ENCODE data around the gene TJAP1. TPM values are rescaled to one million over a fixed set of nuclear protein-coding genes. Genes with fewer than 3 reads are reported as not detected.
"Not testable (repeated sequence)": the region's sequence is repeated elsewhere in the genome, so short reads cannot be mapped to it uniquely, and the experiment has no call there.

Gene TJAP1
- total RNA-seq, 6 experiments from 2014 or later: 27.0 to 34.3 (median 30.2) TPM

DNA sequence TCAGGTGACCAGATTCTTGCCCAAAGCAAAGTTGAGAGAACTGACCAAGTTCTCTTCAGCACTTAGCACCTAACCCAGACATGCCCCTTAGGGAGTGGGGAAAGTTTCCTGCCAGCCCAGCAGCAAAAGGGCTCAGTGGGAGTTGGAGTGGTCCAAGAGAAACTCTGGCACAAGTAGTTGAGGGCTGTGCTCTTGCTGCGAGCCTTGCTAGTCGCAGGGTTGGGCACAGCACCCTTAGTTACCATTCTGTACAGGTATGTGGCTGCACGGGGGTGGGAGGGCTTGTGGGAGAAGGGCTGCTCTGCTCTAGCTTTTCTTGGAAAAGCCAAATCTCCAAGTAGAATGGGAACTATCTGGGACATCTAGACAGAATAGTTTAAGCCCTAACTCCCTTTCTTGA is 45.9 kb downstream of the TJAP1 start:
- no peak overlapping the region for H3K4me3 Mint-ChIP-seq
- no peaks in the 10 kb centered on the region; the same call in 1 of the 2 replicates for H3K27me3 Mint-ChIP-seq (ENCODE audit: insufficient read depth)
- DNase-seq: no peak
- peaks cover 37% of the 10 kb centered on the region for H3K36me3 Mint-ChIP-seq (ENCODE audit: low read depth)
- H3K9me3 Mint-ChIP-seq: no peaks in the 10 kb centered on the region
- no peaks in the 10 kb centered on the region for H3K4me1 Mint-ChIP-seq (ENCODE audit: low read depth)
- no peak overlapping the region for H3K27ac Mint-ChIP-seq
- TF ChIP-seq, protein P1, sequence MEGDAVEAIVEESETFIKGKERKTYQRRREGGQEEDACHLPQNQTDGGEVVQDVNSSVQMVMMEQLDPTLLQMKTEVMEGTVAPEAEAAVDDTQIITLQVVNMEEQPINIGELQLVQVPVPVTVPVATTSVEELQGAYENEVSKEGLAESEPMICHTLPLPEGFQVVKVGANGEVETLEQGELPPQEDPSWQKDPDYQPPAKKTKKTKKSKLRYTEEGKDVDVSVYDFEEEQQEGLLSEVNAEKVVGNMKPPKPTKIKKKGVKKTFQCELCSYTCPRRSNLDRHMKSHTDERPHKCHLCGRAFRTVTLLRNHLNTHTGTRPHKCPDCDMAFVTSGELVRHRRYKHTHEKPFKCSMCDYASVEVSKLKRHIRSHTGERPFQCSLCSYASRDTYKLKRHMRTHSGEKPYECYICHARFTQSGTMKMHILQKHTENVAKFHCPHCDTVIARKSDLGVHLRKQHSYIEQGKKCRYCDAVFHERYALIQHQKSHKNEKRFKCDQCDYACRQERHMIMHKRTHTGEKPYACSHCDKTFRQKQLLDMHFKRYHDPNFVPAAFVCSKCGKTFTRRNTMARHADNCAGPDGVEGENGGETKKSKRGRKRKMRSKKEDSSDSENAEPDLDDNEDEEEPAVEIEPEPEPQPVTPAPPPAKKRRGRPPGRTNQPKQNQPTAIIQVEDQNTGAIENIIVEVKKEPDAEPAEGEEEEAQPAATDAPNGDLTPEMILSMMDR (IDR thresholded peaks at IDR 0.05): no peak

DNA sequence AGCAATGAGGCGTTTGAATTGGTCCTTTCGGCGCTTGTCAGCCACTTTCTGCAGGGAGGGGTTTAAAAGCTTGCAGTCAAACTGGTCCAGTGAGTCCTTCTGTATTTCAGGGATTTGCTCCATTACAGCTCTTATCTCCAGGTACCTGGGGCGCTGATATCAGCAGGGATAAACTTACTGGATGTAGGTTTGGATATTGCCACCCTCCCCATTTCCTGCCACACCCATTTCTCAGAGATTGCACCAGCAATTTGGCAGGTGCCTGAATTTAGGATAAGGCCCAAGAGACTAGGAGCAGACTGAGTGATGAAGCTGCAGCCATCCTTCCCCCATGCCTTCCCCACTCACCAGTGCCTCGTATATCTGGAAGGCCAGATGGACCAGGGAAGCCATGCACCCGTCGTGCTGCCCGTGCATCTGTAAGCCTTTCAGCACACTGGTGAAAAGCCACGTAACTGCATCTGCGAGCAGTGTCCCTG is 47.2 kb downstream of the TJAP1 start:
- H3K27me3 Mint-ChIP-seq (ENCODE audit: insufficient read depth): no peaks in the 10 kb centered on the region; the same call in 1 of the 2 replicates
- DNase-seq: no peak
- H3K4me3 Mint-ChIP-seq: no peak overlapping the region
- no peaks in the 10 kb centered on the region for H3K4me1 Mint-ChIP-seq (ENCODE audit: low read depth)
- no peaks in the 10 kb centered on the region for H3K9me3 Mint-ChIP-seq
- TF ChIP-seq, protein P1 (IDR thresholded peaks at IDR 0.05): no peak
- peaks cover 37% of the 10 kb centered on the region for H3K36me3 Mint-ChIP-seq (ENCODE audit: low read depth)
- H3K27ac Mint-ChIP-seq: no peak overlapping the region; the same call in 1 of the 2 replicates

DNA sequence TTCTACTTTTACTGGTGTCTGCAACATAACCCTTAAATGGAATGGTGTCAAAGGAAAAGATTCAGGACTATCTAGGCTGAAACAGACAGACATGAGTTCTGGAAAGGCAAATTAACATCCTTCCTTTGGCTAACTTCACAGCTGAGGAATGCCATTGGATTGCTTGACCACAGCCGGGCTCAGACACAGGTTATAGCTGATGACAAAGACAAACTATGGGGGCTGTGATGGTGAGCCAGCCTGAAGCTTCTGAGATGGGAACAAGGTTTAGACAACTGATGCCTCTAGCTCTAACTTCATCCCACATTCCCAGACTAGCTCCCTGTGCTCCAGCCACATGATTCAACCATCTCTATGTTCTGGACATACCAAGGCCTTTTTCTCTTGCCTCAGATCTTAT is 54.8 kb downstream of the TJAP1 start:
- Mint-ChIP-seq H3K27me3 (ENCODE audit: insufficient read depth) (no peaks in the 10 kb centered on the region), H3K9me3 (no peaks in the 10 kb centered on the region), H3K27ac (peak overlapping the region; percentile 82), H3K4me3 (no peak overlapping the region), H3K36me3 (ENCODE audit: low read depth) (peaks cover 26% of the 10 kb centered on the region), H3K4me1 (ENCODE audit: low read depth) (peaks cover 10% of the 10 kb centered on the region)
- DNase-seq: peak; percentile 49
- TF ChIP-seq, protein P1 (IDR thresholded peaks at IDR 0.05): no peak

DNA sequence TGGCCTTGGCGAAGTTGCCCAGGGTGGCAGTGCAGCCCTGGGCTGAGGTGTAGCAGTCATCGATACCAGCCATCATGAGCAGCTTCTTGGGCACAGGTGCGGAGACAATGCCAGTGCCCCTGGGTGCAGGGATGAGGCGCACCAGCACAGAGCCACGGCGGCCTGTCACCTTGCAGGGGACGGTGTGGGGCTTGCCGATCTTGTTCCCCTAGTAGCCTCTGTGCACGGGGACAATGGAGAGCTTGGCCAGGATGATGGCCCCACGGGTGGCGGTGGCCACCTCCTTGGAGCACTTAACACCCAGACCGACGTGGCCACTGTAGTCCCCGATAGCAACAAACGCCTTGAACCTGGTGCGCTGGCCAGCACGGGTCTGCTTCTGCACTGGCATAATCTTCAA is 61.6 kb downstream of the TJAP1 start:
- H3K36me3 Mint-ChIP-seq (ENCODE audit: low read depth): peaks cover 30% of the 10 kb centered on the region

DNA sequence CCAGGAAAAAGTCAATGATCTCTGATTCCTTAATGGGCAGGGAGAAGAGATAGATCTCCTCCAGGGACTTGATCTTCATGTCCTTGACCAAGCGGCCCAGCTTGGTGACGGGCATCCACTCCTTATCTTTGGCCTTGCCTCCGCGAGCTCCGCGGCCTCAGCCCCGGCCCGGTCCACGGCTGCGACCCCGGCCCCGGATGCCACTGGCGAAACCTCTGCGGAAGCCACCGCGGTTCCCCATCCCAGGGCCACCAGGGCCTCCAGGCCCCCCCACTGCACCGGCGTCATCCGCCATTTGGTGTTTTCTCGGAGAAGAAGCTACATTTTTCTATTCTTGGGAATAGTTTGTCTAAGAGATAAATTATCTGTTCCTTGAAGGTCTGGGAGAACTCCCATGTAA is 62.0 kb downstream of the TJAP1 start:
- not testable (repeated sequence) for H3K4me3 Mint-ChIP-seq; H3K27ac Mint-ChIP-seq; H3K9me3 Mint-ChIP-seq; DNase-seq; H3K27me3 Mint-ChIP-seq (ENCODE audit: insufficient read depth); H3K4me1 Mint-ChIP-seq (ENCODE audit: low read depth)
- H3K36me3 Mint-ChIP-seq (ENCODE audit: low read depth): peaks cover 30% of the 10 kb centered on the region

More for the DNA sequence above, 61.6 kb downstream of the TJAP1 start:
- DNase-seq; H3K4me1 Mint-ChIP-seq (ENCODE audit: low read depth); H3K9me3 Mint-ChIP-seq; H3K27me3 Mint-ChIP-seq (ENCODE audit: insufficient read depth); H3K4me3 Mint-ChIP-seq; H3K27ac Mint-ChIP-seq: not testable (repeated sequence)

DNA sequence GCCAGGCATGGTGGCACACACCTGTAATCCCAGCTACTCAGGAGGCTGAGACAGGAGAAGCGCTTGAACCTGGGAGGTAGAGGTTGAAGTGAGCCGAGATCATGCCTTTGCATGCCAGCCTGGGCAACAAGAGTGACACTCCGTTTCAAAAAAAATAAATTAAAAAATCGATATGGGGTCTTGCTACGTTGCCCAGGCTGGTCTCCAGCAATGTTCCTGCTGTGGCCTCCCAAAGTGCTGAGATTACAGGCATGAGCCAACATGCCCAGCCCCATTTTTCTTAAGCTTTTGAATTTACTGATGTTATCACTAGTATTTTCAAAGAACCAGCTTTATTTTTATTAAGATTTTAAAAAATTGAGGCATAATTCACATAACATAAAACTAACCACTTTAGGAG is 63.1 kb downstream of the TJAP1 start:
- no peaks in the 10 kb centered on the region for H3K4me1 Mint-ChIP-seq (ENCODE audit: low read depth)
- no peak for DNase-seq
- no peak overlapping the region for H3K4me3 Mint-ChIP-seq
- H3K36me3 Mint-ChIP-seq (ENCODE audit: low read depth): peaks cover 30% of the 10 kb centered on the region
- no peaks in the 10 kb centered on the region; the same call in 1 of the 2 replicates for H3K27me3 Mint-ChIP-seq (ENCODE audit: insufficient read depth)
- no peak overlapping the region; the same call in 1 of the 2 replicates for H3K27ac Mint-ChIP-seq
- no peaks in the 10 kb centered on the region for H3K9me3 Mint-ChIP-seq
- TF ChIP-seq, protein P1 (IDR thresholded peaks at IDR 0.05): no peak

Measured in HFFc6 (cell line).